ENCODE data around the gene UTF1. TPM values are rescaled to one million over a fixed set of nuclear protein-coding genes. Genes with fewer than 3 reads are reported as not detected.

UTF1 gene
- total RNA-seq, 1 donor from 2014 or later, result not detected

DNA sequence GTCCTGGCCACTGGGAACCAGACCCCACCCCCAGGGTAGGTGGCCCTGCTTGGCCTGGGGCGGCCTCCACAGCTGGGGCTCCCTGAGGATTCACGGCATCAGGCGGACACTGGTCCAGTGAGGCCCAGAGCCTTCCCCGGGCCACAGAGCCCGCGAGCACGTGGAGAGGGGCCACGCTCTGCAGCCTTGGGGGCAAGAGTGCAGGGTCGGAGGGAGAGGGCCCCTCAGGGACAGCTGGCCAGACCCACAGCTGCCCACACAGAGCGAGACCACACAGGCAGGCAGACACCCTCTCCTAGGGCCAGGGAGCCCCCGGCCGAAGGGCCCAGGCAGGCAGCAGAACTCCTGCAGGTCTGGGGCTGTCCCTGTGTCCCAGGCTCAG is 18.3 kb downstream of the UTF1 start:
- Mint-ChIP-seq H3K9me3 (ENCODE audit: low read depth) (no peaks in the 10 kb centered on the region), H3K4me3 (ENCODE audit: unreplicated experiment) (no peak overlapping the region), H3K4me1 (ENCODE audit: low read depth) (no peaks in the 10 kb centered on the region), H3K36me3 (ENCODE audit: low read depth) (no peaks in the 10 kb centered on the region), H3K27me3 (ENCODE audit: low read depth) (peaks cover 24% of the 10 kb centered on the region), H3K27ac (ENCODE audit: unreplicated experiment) (no peak overlapping the region)
- TF ChIP-seq, protein P1, sequence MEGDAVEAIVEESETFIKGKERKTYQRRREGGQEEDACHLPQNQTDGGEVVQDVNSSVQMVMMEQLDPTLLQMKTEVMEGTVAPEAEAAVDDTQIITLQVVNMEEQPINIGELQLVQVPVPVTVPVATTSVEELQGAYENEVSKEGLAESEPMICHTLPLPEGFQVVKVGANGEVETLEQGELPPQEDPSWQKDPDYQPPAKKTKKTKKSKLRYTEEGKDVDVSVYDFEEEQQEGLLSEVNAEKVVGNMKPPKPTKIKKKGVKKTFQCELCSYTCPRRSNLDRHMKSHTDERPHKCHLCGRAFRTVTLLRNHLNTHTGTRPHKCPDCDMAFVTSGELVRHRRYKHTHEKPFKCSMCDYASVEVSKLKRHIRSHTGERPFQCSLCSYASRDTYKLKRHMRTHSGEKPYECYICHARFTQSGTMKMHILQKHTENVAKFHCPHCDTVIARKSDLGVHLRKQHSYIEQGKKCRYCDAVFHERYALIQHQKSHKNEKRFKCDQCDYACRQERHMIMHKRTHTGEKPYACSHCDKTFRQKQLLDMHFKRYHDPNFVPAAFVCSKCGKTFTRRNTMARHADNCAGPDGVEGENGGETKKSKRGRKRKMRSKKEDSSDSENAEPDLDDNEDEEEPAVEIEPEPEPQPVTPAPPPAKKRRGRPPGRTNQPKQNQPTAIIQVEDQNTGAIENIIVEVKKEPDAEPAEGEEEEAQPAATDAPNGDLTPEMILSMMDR (IDR thresholded peaks at IDR 0.05), result no peak
- no peak for DNase-seq (ENCODE audit: low spot score)

- Mint-ChIP-seq H3K4me1 (ENCODE audit: low read depth) (no peaks in the 10 kb centered on the region), H3K27me3 (ENCODE audit: low read depth) (peaks cover 20% of the 10 kb centered on the region), H3K4me3 (ENCODE audit: unreplicated experiment) (no peak overlapping the region), H3K36me3 (ENCODE audit: low read depth) (no peaks in the 10 kb centered on the region), H3K9me3 (ENCODE audit: low read depth) (no peaks in the 10 kb centered on the region), H3K27ac (ENCODE audit: unreplicated experiment) (no peak overlapping the region)
- no peak for DNase-seq (ENCODE audit: low spot score)
- TF ChIP-seq, protein P1 (IDR thresholded peaks at IDR 0.05), result no peak
Observed at GRCh38 chr10:133249094-133249780, 19.2 kb downstream of the UTF1 start.

- DNase-seq (ENCODE audit: low spot score), result no peak
- peaks cover 24% of the 10 kb centered on the region for H3K27me3 Mint-ChIP-seq (ENCODE audit: low read depth)
- TF ChIP-seq, protein P1 (IDR thresholded peaks at IDR 0.05), result no peak
- no peak overlapping the region for H3K4me3 Mint-ChIP-seq (ENCODE audit: unreplicated experiment)
- H3K27ac Mint-ChIP-seq (ENCODE audit: unreplicated experiment), result no peak overlapping the region
- no peaks in the 10 kb centered on the region for H3K9me3 Mint-ChIP-seq (ENCODE audit: low read depth)
- no peaks in the 10 kb centered on the region for H3K36me3 Mint-ChIP-seq (ENCODE audit: low read depth)
- no peaks in the 10 kb centered on the region for H3K4me1 Mint-ChIP-seq (ENCODE audit: low read depth)
Observed at GRCh38 chr10:133249975-133250754, 20.1 kb downstream of the UTF1 start.

DNA sequence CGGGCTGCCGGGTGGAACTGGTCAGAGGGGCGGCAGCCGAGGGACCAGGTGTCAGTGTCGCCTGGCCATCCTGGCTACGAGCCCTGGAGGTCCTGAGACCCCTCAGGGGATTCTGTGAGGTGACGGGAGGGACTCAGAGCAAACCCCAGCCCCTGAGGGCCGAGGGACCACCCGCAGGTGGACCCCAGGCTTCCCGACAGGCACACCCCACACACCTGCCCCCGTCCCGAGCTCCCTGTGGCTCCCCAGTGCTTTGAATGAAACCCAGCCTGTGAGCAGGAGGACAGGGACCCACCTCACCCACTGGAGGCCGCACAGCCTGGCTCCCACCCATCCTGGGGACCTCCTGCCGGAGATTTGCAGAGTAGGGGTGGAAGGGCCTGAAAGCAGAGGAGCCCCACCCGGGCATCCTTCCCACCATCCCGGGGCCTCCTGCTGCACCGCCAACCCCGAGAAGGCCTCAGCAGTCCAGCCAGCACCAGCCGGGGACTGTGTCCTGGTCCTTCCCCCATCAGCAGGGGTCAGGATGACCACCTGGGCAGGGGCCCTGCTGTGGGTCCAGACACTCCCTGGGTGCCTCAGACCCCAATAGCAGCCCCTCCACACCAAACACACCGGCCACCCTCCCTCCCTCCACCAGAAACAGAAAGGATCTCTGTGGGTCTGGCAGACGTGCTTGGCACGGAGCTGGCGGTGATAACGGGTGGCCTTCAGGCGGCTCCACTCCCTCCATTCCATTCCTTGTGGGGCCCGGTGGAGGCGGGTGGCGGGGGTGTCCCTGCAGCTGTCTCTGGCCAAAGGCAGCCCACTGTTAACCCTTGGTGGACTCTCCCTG is 21.6 kb downstream of the UTF1 start:
- Mint-ChIP-seq H3K27me3 (ENCODE audit: low read depth) (peaks cover 21% of the 10 kb centered on the region), H3K4me3 (ENCODE audit: unreplicated experiment) (no peak overlapping the region), H3K27ac (ENCODE audit: unreplicated experiment) (no peak overlapping the region), H3K36me3 (ENCODE audit: low read depth) (no peaks in the 10 kb centered on the region), H3K9me3 (ENCODE audit: low read depth) (no peaks in the 10 kb centered on the region), H3K4me1 (ENCODE audit: low read depth) (no peaks in the 10 kb centered on the region)
- DNase-seq (ENCODE audit: low spot score), result no peak
- TF ChIP-seq, protein P1 (IDR thresholded peaks at IDR 0.05), result no peak

DNA sequence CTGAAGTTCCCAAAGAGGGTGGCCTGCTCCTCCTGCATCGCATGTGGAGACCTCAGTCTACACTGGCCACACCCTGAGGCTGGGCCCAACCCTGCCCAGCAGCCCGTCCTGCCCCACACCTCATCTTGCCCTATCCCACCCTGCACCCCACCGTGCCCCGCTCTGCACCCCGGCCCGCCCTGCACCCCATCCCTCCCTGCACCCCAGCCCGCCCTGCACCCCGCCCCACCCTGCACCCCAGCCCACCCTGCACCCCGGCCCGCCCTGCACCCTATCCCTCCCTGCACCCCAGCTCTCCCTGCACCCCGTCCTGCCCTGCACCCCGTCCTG is 22.2 kb downstream of the UTF1 start:
- TF ChIP-seq, protein P1 (IDR thresholded peaks at IDR 0.05), result no peak
- no peaks in the 10 kb centered on the region for H3K36me3 Mint-ChIP-seq (ENCODE audit: low read depth)
- no peaks in the 10 kb centered on the region for H3K4me1 Mint-ChIP-seq (ENCODE audit: low read depth)
- peaks cover 19% of the 10 kb centered on the region for H3K27me3 Mint-ChIP-seq (ENCODE audit: low read depth)
- no peak overlapping the region for H3K27ac Mint-ChIP-seq (ENCODE audit: unreplicated experiment)
- no peaks in the 10 kb centered on the region for H3K9me3 Mint-ChIP-seq (ENCODE audit: low read depth)
- DNase-seq (ENCODE audit: low spot score), result no peak
- H3K4me3 Mint-ChIP-seq (ENCODE audit: unreplicated experiment), result no peak overlapping the region

All from chondrocyte (in vitro differentiated cells).